GM04503 (cell line): Measurements from ENCODE around the gene SULF2.

Source experiments
- DNase-seq: peaks from one replicate; pipeline ENCODE4 v3.0.0-alpha.2; 2012; ENCODE audit warnings: low read depth

The SULF2 gene

GRCh38 chr20:47684306-47685080, 100.8 kb downstream of the SULF2 start:
- DNase-seq, result no peak

GRCh38 chr20:47682916-47683315, 102.4 kb downstream of the SULF2 start:
- no peak for DNase-seq

GRCh38 chr20:47682028-47682783, 103.1 kb downstream of the SULF2 start:
- peak; percentile 27 for DNase-seq

GRCh38 chr20:47680804-47681529, 104.3 kb downstream of the SULF2 start:
- DNase-seq, result no peak

- DNase-seq, result no peak
Observed at GRCh38 chr20:47679462-47679861, 105.8 kb downstream of the SULF2 start.

- no peak for DNase-seq
Observed at GRCh38 chr20:47678536-47678935, 106.7 kb downstream of the SULF2 start.

GRCh38 chr20:47677635-47678453, 107.4 kb downstream of the SULF2 start:
- no peak for DNase-seq

- no peak for DNase-seq
Observed at GRCh38 chr20:47676912-47677634, 108.2 kb downstream of the SULF2 start.

- no peak for DNase-seq
Observed at GRCh38 chr20:47676219-47676721, 109.0 kb downstream of the SULF2 start.

GRCh38 chr20:47675190-47676142, 109.8 kb downstream of the SULF2 start:
- no peak for DNase-seq

- DNase-seq, result no peak
Observed at GRCh38 chr20:47674686-47675085, 110.6 kb downstream of the SULF2 start.

- no peak for DNase-seq
Observed at GRCh38 chr20:47674145-47674544, 111.1 kb downstream of the SULF2 start.

- no peak for DNase-seq
Observed at GRCh38 chr20:47673671-47673955, 111.7 kb downstream of the SULF2 start.

- no peak for DNase-seq
Observed at GRCh38 chr20:47672886-47673670, 112.2 kb downstream of the SULF2 start.

- DNase-seq, result no peak
Observed at GRCh38 chr20:47672166-47672565, 113.1 kb downstream of the SULF2 start.

- no peak for DNase-seq
Observed at GRCh38 chr20:47670913-47671312, 114.4 kb downstream of the SULF2 start.

- no peak for DNase-seq
Observed at GRCh38 chr20:47669927-47670890, 115.1 kb downstream of the SULF2 start.

- no peak for DNase-seq
Observed at GRCh38 chr20:47669489-47669888, 115.8 kb downstream of the SULF2 start.
